ENCODE results near the gene MOCS1.
"Not testable (repeated sequence)": the region's sequence is repeated elsewhere in the genome, so short reads cannot be mapped to it uniquely, and the experiment has no call there.

- not testable (repeated sequence) for TF ChIP-seq CTCF, POLR2A (IDR thresholded peaks at IDR 0.05)
Observed at GRCh38 chr6:39971131-39971530, 36.9 kb upstream of the MOCS1 start.
